HG03196 (cell line): ENCODE results near the gene PACSIN2.
"Not testable (repeated sequence)": the region's sequence is repeated elsewhere in the genome, so short reads cannot be mapped to it uniquely, and the experiment has no call there.

Experiments used
- ATAC-seq: cut with Tn5 transposase; IDR thresholded peaks from one replicate; pipeline ENCODE4 v1.9.1; 2021; ENCODE audit not compliant: unreplicated experiment

The PACSIN2 gene

GRCh38 chr22:43014869-43015676 lies at the start of gene PACSIN2:
Gene PACSIN2, minus strand, starts transcription at chr22:43015149. Its CDS starts 103,069 bp downstream, at chr22:42912080.
- ATAC-seq: peak; percentile 86

DNA sequence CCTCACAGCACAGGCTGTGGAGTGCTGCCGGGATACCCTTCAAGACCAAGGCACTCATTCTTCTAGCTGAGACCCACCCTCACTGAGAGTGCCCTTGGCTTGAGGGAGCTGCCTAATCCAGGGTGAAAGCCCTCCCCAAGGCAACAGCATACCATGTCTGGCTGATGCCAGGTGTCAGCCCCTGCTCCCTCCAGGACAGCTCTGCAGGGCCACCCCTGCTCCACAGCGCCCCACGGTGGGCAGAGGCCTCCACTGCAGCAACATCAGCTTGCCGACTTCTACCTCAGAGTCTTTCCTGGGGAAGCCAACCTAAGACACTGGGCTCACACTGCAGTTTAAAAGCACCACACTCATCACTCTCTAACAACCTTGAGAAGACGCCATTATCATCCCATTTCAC lies 45.2 kb upstream of the PACSIN2 start:
- no peak for ATAC-seq

DNA sequence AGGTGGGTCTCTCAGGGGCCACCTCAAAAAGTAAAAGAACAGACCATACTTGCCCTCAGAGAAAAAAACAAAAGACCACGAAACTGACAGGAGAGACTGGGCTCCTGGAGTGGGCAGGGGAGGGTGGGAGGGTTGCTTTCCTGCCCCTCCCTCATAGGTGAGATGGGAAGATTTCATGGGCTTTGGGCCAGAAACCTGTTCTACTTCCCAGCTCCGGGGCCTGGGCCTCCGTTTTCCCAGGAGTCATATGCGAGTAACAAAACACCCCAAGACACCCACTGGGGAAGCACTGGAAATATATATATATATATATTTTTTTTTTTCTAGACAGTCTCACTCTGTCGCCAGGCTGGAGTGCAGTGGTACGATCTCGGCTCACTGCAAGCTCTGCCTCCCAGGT lies 42.7 kb upstream of the PACSIN2 start:
- ATAC-seq: no peak

DNA sequence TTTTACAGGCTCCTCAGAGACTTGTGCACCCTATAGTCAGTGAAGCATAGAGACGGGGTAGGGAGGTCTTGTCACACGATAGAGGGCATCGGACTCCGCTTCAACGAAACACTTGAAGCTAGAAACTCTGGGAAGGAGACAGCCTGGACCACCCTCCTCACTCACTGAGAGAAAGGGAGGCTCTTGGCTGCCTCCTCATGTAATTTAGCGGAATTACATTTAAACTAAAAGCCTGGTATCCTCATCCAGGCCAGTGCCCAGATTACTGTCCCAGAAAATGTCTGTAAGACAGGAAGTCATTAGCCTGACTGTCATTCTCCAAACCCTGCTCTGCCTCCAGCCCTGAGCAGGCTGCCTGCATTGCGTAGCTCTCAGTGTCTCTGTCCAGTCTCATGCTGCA lies 38.2 kb upstream of the PACSIN2 start:
- ATAC-seq: no peak

DNA sequence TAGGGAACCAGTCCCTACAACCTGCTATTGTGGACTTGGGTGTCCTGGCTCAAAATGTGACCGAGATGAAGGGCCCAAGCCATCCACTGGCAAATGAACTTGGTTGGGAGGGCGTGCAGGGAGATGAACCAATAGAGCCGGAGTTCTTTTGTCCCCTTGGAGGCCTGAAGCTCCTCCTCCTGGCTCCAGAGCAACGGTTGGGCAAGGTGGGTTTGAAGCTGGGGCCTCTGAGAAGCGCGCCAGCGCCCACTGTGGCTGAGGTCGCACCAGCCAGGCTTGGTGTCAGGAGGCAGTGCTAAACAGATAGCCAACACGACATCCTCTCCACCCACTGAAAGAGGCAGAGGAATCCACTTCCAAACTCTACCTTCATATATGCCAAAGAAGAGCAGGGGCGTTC lies 36.0 kb upstream of the PACSIN2 start:
- ATAC-seq: no peak

DNA sequence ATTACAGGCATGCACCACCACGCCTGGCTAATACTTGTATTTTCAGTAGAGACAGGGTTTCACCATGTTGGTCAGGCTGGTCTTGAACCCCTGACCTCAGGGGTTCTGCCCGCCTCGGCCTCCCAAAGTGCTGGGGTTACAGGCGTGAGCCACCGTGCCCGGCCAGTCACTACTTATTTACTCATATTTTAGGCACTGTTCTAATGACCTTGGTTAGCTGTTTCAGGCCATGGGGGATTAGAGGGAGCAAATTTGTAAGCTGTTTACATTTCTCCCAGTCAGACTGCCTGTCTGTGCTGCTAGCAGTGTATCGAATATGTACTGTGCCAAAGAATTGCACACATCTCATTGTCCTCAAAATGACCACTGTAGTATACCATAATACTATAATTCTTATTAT lies 32.7 kb upstream of the PACSIN2 start:
- ATAC-seq: no peak

GRCh38 chr22:43044290-43044712 lies 29.4 kb upstream of the PACSIN2 start:
- no peak for ATAC-seq

- ATAC-seq: no peak
Observed at GRCh38 chr22:43042101-43042780, 27.3 kb upstream of the PACSIN2 start.

DNA sequence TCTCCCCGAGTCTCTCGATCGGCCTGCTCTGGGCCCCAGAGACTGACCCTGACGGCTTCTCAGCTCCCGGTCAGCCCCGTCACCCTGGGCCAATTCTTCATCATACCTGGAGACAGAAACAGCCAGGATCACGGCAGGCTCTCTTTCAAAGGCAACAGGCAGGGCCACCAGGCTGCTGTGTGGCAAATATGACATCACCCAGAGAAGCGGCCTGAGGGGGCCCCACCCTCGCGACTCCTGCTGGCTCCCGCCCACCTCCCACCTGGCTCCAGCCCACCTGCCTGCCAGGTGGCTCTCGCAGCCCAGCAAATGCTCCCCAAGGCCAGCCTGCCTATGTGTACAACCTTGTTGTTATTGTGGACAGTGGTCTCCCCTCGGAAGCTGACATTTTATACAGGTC lies 24.9 kb upstream of the PACSIN2 start:
- ATAC-seq: no peak

GRCh38 chr22:43038325-43038724 lies 23.4 kb upstream of the PACSIN2 start:
- no peak for ATAC-seq

GRCh38 chr22:43036282-43036829 lies 21.4 kb upstream of the PACSIN2 start:
- ATAC-seq: no peak

GRCh38 chr22:43035250-43035649 lies 20.3 kb upstream of the PACSIN2 start:
- ATAC-seq: no peak

GRCh38 chr22:43031617-43032016 lies 16.7 kb upstream of the PACSIN2 start:
- no peak for ATAC-seq

DNA sequence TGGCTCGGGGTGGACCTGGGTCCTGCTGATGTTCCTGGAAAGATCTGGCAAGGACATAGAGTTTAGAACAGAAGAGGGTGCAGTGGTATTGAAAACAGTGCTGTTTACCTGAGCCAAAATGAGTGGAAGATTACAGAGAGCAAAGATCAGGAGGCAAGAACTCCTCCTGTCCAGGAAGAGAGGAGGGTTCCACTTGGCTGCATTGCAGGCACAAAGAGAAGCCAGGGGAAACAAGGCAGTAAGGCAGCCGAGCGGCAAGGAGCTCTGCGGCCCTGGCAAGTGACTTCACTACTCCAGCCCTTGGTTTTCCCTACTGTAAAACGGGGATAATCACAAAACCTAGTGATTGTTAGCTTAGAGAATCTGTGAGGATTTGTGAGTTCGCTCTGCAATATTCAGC lies 3.7 kb upstream of the PACSIN2 start:
- ATAC-seq: no peak

DNA sequence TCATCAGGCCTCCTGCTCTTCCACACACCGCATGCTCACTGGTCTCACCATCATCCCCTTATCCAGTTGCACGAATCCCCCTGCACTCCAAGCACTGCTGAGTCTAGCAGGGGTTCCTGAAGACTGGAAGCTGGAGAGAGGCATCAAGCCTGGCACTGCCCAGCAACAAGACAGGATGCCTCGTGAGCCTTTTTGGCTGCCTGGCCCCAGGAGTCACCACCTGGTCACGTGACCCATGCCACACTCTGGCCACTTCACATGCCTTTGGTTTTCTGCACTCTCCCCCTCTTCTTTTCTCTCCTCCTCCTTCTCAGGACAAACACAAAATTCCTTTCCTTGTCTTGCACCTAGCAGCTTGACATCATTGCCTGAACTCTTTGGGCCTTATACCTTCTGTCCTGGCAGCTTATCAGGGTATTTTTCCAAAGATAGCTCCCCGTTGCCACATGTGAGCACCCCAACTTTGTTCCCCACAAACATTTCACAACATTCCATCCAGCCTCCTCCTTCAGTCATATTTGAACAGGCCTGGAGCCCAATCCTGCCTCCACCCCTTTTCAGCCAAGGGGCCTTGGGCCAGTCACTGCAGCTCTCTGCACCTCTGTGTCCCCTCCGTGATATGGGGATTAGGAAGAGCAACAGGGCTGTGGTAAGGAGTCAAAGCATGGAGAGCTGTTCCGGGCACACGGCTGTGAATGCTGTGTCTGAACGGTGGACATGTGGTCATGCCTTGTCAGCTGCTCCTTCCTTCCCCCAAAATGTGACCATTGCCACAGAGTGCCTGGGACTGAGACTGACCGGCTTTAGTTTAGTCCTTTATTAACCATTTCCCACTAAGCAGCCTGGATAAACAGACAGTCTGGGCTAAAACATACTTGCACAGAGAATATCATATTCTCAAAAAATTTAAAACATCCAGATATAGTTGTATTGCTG lies 2.8 kb upstream of the PACSIN2 start:
- ATAC-seq: no peak

DNA sequence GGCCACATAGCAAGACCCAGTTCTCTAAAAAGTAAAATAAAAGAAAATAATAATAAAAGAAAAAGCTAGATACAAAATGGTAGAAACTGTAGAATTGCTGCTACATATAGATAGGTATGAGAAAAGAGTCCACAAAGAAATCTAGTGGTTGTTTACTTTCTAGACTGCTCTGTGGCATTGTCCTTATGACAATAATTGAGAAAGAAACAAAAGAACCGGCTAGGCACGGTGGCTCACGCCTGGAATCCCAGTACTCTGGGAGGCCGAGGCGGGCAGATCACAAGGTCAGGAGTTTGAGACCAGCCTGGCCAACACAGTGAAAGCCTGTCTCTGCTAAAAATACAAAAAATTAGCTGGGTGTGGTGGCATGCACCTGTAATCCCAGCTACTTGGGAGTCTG lies 1.2 kb upstream of the PACSIN2 start:
- ATAC-seq: not testable (repeated sequence)

- no peak for ATAC-seq
Observed at GRCh38 chr22:43015677-43016042, 711 bp upstream of the PACSIN2 start.

DNA sequence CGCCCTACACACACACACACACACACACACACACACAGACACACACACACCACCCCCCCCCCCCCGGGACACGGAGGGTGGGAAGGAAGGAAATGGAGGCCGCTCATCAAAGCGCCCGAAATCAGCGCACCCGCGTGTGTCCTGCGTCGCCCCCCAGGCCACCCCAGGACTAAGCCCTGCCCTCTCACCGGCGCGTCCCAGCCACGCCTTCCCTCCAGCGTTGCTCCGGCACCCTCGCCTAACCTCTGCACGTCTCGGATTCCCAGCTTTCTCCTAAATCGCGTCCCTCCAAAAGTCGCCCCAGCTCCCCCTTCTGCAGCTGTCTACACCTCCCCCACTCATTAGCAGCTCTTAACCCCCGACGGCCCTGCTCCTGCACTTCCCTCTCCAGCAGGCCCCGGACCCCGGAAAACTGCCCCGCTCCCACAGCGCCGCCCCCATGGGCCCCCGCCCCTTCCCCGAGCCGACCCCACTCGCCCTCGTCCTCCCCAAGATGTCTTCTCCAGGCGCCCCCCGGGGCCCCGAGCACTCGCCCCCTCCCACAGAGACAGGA lies 557 bp downstream of the PACSIN2 start:
- no peak for ATAC-seq

DNA sequence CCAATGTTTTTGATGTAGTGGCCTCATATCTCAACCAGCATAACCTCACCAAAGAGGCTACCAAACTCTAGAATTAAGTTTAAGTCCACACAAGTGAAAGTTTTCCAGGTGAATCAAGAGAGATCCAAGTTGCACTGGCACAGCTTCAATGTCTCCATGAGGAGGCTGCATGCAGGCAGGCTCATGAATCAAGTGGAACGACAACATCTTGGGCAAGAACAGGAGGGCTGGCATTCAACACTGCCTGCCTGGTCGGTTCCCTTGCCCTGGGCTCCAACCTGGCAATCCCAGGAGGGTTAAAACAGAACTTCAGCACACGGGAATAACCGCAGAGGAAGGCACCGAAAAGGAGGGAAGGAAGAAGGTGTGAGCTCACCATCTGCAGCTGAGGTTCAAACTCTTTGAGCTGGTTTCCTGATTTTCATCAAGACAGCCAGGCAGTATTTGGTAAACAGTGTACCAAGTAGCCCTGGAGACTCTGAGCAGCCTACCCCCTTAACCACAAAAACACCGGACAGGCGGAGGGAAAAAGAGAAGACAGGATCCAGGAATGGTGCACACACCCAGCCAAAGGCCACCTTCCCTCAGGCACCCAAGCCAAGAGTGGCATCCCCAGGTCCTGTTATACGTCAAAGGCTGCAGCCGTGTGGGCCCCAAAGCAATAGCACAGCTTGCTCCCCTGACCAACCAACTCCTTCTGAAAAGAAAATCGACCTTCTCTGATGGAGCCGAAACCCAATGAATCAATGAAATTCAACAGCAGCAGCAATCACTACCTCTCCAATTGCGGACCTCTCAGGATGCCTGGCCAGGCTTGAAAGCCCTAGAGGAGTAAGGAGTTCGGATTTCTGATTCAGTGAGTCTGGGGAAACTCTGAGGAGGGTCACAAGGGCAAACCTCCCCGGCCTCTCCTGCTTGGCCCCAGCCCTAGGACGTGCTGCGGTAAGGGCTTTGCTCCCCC lies 1.3 kb downstream of the PACSIN2 start:
- no peak for ATAC-seq

DNA sequence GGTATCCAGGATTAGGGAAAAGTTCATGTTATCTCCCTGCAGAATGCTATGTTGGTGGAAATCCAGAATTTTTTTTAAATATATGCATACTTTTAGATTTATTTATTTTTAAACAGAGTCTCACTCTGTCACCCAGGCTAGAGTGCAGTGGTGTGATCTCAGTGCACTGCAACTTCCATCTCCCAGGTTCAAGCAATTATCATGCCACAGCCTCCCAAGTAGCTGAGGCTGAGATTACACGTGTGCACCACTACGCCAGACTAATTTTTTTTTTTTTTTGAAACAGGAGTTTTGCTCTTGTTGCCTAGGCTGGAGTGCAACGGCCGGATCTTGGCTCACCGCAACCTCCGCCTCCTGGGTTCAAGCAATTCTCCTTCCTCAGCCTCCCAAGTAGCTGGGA lies 2.6 kb downstream of the PACSIN2 start:
- ATAC-seq: no peak
